ENCODE results near the gene MAD2L2.

MAD2L2 gene

DNA sequence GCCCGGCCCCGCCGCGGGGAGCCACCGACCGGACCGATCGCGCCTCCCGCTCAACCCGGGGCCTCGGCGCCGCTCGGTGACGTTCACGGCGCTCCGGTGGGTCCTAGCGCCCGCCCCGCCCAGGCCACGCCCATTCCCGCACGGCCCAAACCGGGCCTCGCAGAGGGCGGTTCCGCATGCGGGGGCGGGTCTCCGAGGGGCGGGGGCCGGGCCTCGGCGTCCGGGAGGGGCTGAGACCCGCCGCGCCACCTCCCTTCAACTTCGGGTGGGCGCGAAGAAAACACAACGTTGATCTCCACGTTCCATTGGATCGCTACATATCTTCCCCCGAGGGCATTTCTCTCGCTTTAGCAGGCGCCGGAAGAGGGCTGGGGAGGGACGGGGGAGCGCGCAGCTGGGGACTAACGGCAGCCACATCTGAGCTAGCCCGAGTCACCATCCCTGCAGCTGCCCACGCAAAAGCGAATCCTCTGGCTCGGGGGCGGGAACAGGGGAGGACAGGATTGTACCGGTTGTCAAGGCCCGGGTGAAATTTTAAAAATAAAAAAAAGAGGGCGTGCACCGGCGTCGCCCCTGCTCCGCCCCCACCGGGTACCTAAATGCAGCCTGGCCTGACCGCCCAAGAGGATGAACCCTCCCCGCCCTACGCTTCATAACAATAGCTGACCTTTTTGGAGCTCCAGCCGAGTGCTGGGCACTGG lies at the start of gene MAD2L2:
TSS of gene MAD2L2 (minus strand) at position 78 of the 701 bp plus-strand sequence. CDS start 547 bp downstream, outside the sequence.
- DNase-seq (ENCODE audit: low spot score), result peak; percentile 94

DNA sequence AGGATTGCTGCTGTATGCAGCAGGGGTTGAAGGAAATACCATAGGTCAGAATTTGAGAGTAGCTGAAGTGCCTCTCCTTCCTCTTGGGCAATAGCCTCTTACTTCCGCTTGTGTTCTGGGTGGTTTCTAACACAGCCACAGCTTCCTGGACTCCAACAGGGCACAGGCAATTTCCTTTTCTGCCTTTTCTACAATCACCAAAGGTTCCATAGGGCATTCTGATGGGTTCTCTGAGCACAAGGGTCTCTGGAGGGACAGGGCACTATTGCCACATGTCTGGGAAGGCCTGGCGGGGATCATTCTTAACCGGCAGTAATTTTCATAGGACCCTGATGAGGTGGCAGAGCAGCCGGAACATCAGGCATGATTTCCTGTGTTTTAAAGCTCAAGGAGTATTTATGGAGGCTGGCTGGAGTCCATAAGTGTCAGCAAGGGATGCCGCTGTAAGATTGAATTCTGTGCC lies 49.5 kb upstream of the MAD2L2 start:
- no peak for DNase-seq (ENCODE audit: low spot score)

DNA sequence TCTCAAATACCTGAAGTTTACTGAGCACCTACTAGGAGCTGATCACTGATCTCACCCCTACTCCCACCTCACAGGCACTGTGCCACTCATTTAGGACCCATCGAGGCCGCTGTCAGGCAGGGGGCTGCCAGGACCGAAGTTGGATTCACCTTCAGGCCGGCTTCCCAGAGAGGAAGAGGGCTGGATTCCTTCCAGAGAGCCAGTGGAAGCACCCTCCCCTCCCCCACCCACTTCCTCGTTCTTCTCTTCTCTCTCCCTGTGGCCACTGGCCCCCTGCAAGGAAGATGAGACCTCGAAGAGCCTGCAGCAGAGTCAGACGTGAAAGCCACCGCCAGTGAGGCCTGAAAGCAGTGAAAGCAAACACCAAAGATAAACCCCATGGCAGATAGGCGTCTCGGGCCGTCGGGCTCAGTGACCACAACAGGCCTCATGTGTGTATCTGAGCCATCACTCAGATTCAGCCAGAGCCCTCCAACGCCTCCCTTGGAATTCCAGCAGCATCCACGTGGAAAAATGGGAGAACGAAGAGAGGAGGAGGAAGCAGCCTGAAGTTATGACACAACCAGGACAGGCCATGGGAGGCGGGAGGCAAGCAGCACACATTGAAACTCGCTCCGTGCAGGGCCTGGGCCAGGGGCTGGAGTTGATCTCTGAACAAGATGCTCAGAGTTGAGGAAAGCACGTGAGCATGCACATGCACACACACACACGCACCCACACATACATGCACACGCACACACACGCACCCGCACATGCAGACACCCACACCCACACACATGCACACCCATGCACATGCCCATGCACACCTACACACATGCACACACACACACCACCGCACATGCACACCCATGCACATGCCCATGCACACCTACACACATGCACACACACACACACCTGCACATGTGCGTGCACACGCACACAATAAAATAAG lies 48.8 kb upstream of the MAD2L2 start:
- no peak for DNase-seq (ENCODE audit: low spot score)

DNA sequence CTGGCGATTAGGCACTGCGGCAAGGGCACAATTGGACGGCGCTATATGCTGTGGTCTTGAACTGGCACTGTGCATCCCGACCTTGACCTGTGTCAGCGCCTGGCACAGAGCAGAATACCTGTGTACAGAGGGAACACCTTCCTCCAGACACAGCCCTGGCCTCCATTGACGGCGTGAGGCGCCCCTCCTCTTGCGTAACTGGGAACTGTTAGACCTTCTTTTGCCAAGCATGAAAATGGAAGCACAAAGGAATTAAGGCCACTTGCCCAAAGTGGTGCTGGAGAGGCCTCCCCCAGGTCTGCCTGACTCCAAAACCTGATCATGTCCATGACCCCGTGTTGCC lies 48.2 kb upstream of the MAD2L2 start:
- DNase-seq (ENCODE audit: low spot score), result no peak

DNA sequence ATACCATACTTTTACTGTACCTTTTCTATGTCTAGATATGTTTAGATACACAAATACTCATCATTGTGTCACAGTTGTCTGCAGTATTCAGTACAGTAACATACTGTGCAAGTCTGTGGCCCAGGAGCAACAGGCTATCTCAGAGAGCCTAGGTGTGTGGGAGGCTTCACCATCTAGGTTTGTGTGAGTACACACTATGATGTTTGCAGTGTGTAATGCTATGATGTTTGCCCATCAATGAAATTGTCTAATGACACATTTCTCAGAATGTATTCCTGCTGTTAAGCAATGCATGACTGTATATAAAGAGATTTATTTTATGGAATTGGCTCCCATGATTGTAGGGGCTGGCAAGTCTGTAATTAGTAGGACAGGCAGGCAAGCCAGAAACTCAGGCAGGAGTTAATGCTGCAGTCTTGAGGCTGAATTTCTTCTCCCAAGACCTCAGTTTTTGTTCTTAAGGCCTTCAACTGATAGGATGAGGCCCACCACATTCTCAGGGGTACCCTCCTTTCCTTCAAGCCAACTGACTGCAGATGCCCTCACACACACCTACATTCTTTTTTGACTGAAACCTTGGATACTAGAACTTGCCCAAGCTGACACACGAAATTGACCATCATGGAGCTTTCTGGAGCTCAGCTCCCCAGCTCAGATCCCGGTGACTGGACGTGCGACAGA lies 47.3 kb upstream of the MAD2L2 start:
- no peak for DNase-seq (ENCODE audit: low spot score)

DNA sequence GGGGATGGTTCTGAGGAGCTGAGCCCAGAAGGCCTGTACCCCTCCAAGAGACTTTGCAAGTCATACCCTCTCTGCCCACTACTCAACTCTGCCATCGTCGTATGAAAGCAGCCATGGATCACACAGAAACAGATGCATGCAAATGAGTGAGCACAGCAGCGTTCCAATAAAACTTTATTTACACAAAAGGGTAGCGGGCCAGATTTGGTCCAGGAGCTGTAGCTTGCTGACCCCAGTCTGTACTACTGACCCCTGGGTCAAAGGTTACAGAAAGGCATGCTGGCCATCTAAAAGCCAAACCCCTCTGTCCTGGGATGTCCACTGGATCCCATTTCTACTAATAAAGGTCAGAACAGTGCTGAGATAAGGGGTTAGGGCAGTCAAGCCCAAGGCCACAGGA lies 46.2 kb upstream of the MAD2L2 start:
- DNase-seq (ENCODE audit: low spot score), result no peak

DNA sequence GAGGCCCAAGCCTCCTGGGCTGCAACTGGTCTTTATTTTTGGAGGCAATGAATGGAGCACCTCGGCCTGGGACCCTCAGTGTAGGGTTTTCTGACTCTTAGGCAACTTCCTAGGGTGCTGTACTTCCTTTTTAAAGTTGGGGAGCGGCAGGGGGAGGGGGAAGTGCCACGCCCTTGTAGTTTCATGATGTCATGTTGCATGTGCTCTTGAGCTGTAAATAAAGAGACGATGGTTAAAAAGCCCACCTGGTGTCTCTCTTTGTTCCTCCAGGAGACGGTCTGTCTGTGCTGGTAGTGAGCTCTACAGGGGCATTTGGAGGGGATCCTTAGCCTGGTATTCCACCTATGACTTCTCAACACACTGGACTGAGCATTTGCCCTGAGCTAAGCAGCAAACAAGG lies 44.7 kb upstream of the MAD2L2 start:
- no peak for DNase-seq (ENCODE audit: low spot score)

DNA sequence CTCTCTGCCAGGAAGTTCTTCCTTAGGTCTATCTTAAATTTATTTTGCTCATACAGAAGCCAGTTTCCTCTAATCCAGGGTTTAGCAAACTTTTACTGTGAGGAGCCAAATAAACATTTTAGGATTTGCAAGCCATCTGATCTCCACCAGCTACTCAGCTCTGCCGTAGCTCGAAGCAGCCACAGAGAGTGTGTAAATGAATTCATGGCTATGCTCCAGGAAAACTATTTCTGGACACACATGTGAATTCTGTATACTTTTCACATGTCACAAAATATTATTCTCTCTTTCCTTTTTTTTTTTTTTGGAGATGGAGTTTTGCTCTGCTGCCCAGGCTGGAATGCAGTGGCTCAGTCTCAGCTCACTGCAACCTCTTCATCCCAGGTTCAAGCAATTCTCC lies 41.6 kb upstream of the MAD2L2 start:
- DNase-seq (ENCODE audit: low spot score), result no peak

DNA sequence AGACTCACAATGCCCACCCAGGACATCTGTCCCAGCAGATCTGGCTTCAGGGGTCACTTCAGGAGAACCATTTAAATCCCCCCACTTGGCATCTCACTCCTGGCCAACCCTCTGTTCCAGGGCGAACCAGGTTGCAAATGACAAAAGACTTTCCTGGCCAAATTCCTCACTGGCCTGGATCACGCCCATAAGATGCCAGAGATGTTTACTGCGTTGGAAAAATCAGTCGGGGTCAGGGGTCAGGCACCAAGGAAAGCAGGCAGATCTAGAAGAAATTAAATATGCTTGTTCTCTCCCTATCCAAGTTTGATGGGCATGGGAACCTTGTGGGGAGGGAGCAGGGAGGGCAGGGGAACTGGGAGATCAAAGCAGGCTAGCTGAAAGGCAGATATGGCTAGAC lies 40.4 kb upstream of the MAD2L2 start:
- no peak for DNase-seq (ENCODE audit: low spot score)

DNA sequence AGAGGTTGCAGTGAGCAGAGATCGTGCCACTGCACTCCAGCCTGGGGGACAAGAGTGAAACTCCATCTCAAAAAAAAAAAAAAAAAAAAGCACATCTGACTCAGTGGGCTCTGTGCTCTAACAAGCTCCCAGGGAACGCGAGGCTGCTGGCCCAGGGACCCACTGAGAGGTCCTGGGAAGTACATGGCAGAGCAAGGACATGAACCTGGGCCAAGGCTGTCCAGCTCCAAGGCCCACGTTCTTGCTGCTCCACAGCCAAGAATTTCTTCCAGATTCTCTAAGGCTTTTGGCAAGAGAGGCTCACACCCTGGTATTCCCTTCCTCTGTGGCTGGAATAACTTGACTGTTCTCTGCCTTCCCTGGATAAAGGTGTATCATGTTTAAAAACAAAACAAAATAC lies 39.6 kb upstream of the MAD2L2 start:
- no peak for DNase-seq (ENCODE audit: low spot score)

DNA sequence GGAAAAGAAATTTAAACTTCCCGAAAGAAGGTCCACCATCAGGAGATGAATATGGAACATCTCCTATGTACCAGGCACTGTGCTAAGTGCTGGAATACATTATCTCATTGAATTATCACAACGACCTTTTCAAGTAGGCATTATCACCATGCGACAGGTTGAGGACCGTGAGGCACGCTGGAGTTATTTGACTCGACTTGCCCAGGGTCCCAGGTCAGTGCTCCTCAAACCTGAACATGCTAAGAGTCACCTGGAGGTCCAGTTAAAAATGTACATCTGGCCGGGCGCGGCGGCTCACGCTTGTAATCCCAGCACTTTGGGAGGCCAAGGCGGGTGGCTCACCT lies 39.1 kb upstream of the MAD2L2 start:
- no peak for DNase-seq (ENCODE audit: low spot score)

DNA sequence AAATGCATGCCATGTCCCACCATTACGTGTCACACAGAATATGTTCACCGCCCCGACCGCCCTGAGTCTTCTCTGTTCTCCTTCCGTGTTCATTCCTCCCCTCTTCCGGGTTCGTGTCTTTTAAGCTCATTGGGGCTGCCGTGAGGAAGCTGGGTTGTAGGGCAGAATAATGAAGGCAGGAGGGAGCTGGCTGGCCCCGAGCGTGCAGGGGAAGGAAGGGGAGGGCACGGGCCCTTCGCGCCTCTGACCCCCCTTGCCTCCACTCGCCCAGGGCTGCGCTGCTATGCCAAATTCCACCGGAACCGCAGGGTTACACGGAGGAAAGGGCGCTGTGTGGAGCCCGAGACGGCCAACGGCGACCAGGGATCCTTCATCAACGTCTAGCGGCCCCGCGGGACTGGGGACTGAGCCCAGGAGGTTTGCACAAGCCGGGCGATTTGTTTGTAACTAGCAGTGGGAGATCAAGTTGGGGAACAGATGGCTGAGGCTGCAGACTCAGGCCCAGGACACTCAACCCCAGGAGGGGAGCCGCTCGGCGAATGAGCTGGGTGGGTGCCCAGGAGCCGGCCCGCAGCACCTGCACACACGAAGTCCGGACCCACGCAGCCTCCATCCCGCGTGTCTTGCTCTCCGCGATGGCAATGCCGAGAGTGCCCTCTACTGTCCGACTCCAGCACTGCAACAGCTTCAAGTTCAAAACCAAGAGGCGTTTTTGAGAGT lies 38.5 kb upstream of the MAD2L2 start:
- DNase-seq (ENCODE audit: low spot score), result peak; percentile 82

DNA sequence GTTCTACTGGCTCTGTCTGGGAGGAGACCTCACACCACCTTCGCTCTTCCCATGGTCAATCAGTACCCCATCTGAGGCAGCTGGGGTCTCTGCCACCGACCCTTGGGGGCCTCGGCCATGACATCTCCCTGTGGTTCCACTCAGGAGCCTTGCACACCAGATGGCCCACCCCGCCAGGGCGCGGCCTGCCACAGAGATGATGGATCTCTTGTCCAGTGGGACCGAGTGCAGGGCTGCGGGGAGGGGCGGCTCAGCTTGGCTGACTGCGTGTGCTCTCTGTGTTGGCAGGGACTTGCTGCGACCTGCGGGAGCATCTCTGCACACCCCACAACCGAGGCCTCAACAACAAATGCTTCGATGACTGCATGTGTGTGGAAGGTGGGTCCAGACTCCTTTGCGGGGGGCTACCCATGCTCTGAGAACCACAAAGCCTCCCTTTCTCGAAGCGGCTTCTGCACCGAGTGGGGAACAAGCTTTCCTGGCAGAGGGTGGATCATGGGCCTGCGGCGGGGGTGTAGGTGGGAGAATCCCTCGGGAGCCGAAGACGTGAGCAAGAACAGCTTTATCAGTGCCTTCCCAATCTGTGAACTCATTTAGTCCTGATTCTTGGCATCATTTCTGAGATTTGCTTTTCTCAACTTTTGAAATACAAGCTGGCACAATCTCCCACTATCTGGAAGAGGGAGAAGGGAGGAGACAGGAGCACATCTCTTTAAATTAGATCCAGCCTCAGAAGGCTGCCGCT lies 34.1 kb upstream of the MAD2L2 start:
- DNase-seq (ENCODE audit: low spot score), result no peak

DNA sequence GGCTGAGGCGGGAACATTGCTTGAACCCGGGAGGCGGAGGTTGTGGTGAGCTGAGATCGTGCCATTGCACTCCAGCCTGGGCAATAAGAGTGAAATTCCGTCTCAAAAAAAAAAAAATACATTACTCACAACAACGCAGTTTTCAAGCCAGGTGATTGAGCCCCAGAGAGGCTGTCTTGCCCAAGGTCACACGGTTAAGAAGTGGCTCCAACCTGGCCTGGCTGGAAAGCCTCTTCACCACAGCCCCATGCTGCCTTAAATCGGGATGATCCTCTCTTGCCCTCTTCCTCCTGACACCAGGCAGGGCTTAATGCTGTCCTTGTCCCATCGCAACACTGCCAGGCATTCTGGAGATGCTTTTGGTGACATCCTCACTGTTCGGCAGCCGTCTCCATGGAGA lies 32.1 kb upstream of the MAD2L2 start:
- no peak for DNase-seq (ENCODE audit: low spot score)

DNA sequence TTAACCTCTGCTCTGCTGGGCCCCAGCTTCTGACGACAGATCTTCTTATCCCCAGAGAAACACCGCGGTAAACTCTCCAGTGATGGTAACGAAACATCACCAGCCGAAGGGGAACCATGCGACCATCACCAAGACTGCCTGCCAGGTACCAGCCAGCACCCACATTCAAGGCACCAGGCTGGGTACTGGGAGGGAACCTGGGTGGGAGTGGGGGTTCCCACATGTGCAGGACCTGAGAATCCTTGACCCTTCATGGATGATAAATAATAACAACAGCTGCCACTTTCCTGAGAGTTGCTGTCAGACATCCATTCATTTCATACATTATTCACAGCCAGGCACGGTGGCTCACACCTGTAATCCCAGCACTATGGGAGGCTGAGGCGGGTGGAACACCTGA lies 31.3 kb upstream of the MAD2L2 start:
- DNase-seq (ENCODE audit: low spot score), result no peak

DNA sequence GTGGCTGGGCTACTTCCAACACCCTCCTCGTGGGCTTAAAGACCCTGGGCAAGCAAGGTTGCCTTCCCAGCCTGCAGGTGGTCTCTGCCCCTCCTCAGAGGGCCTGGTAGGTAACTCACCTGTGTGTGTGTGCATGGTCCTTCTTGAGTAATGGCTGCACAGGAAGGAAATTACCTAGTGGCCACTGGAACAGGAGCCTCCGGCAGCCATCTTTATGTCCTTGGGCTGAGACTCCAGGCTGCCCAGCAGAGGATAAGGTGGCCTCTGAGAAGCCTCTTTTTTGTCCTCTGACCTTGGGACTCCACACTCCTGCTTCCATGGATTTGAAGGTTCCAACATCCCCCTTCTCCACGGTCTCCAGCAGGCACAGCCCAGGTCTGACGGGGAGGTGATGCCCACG lies 30.5 kb upstream of the MAD2L2 start:
- no peak for DNase-seq (ENCODE audit: low spot score)

DNA sequence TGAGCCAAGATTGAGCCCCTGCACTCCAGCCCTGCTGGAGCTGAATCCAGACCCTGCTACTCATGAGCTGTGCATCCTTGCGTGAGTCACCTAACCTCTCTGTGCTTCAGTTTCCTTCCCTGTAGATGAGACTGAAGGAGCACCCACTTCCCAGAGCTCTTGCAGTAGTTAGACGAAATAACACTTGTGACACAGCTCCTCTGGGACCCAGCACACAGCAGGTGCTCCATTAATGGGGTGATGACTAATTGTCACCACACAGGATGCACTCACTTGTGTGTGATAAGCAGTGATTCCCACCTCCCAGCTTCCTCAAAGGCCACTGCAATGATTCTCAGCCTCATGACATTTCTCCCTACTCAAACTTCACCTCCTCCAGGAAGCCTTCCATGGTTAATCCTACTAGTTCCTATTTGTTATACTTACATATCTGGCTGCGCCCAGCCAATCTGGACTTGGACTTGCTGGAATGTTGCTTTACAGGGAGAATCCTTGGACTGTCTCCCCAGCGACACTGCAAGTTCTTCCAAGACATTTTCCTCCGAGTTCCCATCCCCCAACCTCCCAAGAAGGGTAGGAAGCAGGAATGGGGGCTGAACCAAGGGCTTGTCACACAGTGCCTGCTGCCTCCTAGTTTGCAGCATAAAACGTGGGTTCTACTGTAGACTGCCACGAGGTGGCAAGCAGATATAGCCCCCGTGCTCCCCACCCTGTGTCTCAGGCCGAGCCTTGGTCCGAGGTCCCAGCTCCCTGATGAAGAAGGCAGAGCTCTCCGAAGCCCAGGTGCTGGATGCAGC lies 27.8 kb upstream of the MAD2L2 start:
- DNase-seq (ENCODE audit: low spot score), result no peak

DNA sequence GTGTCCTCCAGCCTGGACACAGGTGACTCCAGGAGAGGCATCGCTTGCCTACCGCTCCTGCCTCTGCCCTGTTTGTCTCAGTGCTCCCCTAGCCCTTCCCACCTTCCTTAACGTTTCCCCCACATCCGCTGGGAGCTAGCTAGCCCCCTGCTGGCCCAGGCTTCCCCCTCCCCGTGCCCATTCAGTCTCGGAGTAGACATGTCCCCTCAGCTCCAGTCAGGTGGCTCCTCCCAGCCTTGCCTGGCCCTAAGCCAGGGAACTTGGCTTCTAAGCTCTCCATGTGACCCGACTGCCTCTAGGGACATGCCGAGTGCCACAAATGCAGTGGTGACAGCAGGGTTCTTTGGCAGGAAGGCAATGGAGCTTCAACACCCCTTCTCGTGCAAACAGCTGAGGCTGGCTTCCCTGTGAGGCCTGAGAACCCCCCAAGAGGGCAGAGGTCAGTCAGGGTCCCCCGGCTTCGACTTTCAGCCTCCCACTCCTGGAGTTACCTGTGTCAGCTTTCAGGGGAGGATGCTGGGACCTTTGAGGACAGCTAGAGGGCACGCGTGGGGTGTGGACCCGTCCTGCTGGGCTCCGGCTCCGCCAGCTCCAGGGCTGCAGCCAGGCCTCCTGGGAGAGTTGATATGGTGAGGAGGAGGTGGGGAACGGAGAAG lies 26.8 kb upstream of the MAD2L2 start:
- peak; percentile 86 for DNase-seq (ENCODE audit: low spot score)

DNA sequence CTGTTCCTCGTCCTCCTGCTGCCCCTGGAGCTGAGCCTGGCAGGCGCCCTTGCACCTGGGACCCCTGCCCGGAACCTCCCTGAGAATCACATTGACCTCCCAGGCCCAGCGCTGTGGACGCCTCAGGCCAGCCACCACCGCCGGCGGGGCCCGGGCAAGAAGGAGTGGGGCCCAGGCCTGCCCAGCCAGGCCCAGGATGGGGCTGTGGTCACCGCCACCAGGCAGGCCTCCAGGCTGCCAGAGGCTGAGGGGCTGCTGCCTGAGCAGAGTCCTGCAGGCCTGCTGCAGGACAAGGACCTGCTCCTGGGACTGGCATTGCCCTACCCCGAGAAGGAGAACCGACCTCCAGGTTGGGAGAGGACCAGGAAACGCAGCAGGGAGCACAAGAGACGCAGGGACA lies 25.3 kb upstream of the MAD2L2 start:
- DNase-seq (ENCODE audit: low spot score), result no peak

DNA sequence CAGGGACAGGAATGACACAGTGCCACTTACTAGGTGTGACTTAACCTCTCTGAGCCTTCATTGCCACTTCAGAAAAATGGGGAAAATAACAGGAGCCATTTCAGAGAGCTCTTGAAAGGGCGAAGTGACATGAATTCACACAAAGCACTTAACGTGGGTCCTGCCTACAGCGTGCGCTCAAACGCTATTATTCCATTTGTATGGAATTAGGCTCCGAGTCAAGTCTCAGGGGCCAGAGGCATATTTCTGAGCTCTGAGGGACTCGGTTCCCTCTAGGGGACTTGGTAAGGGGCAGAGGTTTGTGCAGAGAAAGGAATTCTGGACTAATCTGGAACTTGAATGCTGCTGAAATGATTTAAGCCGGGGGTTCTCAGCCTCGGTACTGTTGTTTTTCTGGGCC lies 24.6 kb upstream of the MAD2L2 start:
- DNase-seq (ENCODE audit: low spot score), result no peak
